ENCODE results near the gene SLC6A17. TPM values are rescaled to one million over a fixed set of nuclear protein-coding genes. Genes with fewer than 3 reads are reported as not detected.

SLC6A17 gene
- total and polyA plus RNA-seq, 2 donors (not counting 3 experiments of a cell fraction or from before 2014, with no cell fraction given): 0.03 TPM; not detected in 1

DNA sequence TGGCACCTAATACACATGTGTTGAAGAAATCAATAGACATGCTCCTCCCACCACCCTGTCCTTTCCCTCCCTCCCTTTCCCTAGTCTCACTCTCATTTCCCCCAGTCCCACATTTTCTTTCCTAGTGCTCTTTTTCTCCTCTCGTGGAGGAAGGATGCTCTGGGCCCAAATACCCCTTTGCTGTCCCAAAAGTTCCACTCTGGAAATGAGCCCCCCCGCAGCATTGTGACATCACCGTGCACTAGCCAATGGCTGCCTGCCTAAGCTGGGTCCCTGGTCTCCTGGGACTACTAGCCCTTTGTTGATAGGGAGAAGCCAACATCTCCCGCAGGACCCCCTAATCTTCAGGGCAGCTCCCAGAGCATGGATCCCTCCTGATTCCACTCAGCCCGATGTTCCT lies 38.2 kb upstream of the SLC6A17 start, which contains the start of gene UBL4B:
Gene UBL4B (plus strand): TSS at position 301 of the 400 bp plus-strand sequence. CDS start 92 bp downstream, at position 393.
- FAIRE-seq (no peak), DNase-seq (ENCODE audit: low read depth, low spot score) (no peak)
- Histone ChIP-seq H2AFZ (ENCODE audit: low read depth, low read length) (no peak within 1 kb of the TSS), H3K9ac (replicated peaks; ENCODE audit: extremely low read depth, insufficient read depth, low read length) (no peak within 1 kb of the TSS), H4K20me1 (replicated peaks; ENCODE audit: control insufficient read depth, extremely low read depth, insufficient read depth, low read length) (no peaks in the 10 kb centered on the region), H3K36me3 (ENCODE audit: control insufficient read depth in 2 of 2, extremely low read depth in 1 of 2, insufficient read depth in 2 of 2, low read length in 2 of 2) (no peaks in the 10 kb centered on the region), H3K9me3 (replicated peaks; ENCODE audit: control insufficient read depth, insufficient read depth, low read length) (no peaks in the 10 kb centered on the region), H3K4me3 (replicated peaks in 1 of 3; ENCODE audit: insufficient read depth in 1 of 3, low read depth in 1 of 3, low read length in 3 of 3) (no peak within 1 kb of the TSS), H3K9me1 (replicated peaks; ENCODE audit: control insufficient read depth, extremely low read depth, insufficient read depth, low read length) (no peaks in the 10 kb centered on the region), H3K79me2 (ENCODE audit: control insufficient read depth, insufficient read depth, low read length) (no peaks in the 10 kb centered on the region), H3K4me2 (ENCODE audit: insufficient read depth, low read length) (no peak within 1 kb of the TSS), H3K27me3 (ENCODE audit: control insufficient read depth in 2 of 2, insufficient read depth in 2 of 2, low read length in 2 of 2) (peaks cover 9 to 13% of the 10 kb centered on the region in 2 experiments), H3K27ac (ENCODE audit: insufficient read depth, low read depth, low read length) (no peak within 1 kb of the TSS), H3K4me1 (ENCODE audit: control insufficient read depth, extremely low read depth, insufficient read depth, low read length) (peaks cover 3% of the 10 kb centered on the region)
- ChIA-PET POLR2A (no interaction called here), CTCF (interaction anchor here (0.7 to 7.1 kb wide), 6 partner anchors 9 to 83 kb away, joined by 3 to 54 read pairs (median 3); no protein-coding TSS in a partner anchor)
- BruUV-seq (replicated peaks): no TSS peak
- TF ChIP-seq POLR2AphosphoS5 (IDR thresholded peaks at IDR 0.05; ENCODE audit: insufficient read depth, low read depth, low read length) (no peak), MYC (IDR thresholded peaks at IDR 0.05; ENCODE audit: low read depth, low read length) (no peak), JUN (IDR thresholded peaks at IDR 0.05; ENCODE audit: borderline replicate concordance, insufficient read depth, insufficient read length, low read depth) (no peak), CTCF (IDR thresholded peaks at IDR 0.05; ENCODE audit: extremely low read depth in 1 of 2, insufficient read depth in 1 of 2, low read depth in 1 of 2, low read length in 2 of 2) (no peak), EZH2 (IDR thresholded peaks at IDR 0.05; ENCODE audit: borderline replicate concordance, low read depth, low read length, severe bottlenecking) (no peak), GATA2 (IDR thresholded peaks at IDR 0.05; ENCODE audit: insufficient read depth, insufficient read length, low read depth, low read length) (no peak), FOS (IDR thresholded peaks at IDR 0.05; ENCODE audit: borderline replicate concordance, insufficient read depth, low read length) (no peak), POLR2A (IDR thresholded peaks at IDR 0.05; ENCODE audit: low read depth, low read length) (no peak)
- TF ChIP-seq, protein P1, sequence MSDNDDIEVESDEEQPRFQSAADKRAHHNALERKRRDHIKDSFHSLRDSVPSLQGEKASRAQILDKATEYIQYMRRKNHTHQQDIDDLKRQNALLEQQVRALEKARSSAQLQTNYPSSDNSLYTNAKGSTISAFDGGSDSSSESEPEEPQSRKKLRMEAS (IDR thresholded peaks at IDR 0.05; ENCODE audit: insufficient read depth, insufficient read length): no peak
- intact Hi-C loops (cut with micrococcal nuclease): no loop called here
- dilution Hi-C loops (cut with MboI; ENCODE audit: extremely low pct_ligation_motif_present, low sequenced_read_pairs): no loop called here
